Measurements from ENCODE around the gene OLFML2B. TPM values are rescaled to one million over a fixed set of nuclear protein-coding genes. Genes with fewer than 3 reads are reported as not detected.

Gene OLFML2B
- total RNA-seq, 2 donors from 2014 or later = 1.6 to 4.9 TPM

GRCh38 chr1:161985301-161985822 lies 38.3 kb downstream of the OLFML2B start:
- WGBS, 2 donors = 65 to 72% methylated on average over 5 of the region's 5 CpGs
- intact Hi-C loops (cut with DNase I) = no loop called here
- Histone ChIP-seq H3K4me3 (no peak overlapping the region), H3K27ac (no peak overlapping the region), H3K27me3 (no peaks in the 10 kb centered on the region), H3K9me3 (peaks cover 0 to 9% (median 0%) of the 10 kb centered on the region in 3 donors), H3K36me3 (replicated peaks in 1 of 2; ENCODE audit: insufficient read depth in 1 of 2, low read depth in 2 of 2) (no peaks in the 10 kb centered on the region), H3K4me1 (no peaks in the 10 kb centered on the region)
- TF ChIP-seq POLR2A (IDR thresholded peaks at IDR 0.05) = no peak
- no peak for TF ChIP-seq CTCF (IDR thresholded peaks at IDR 0.05)
- no peak for ATAC-seq
- no peak for DNase-seq

- Histone ChIP-seq H3K9me3 (peaks cover 0 to 9% (median 0%) of the 10 kb centered on the region in 3 donors), H3K36me3 (replicated peaks in 1 of 2; ENCODE audit: insufficient read depth in 1 of 2, low read depth in 2 of 2) (no peaks in the 10 kb centered on the region), H3K4me1 (no peaks in the 10 kb centered on the region), H3K4me3 (no peak overlapping the region), H3K27me3 (no peaks in the 10 kb centered on the region), H3K27ac (no peak overlapping the region)
- TF ChIP-seq POLR2A (IDR thresholded peaks at IDR 0.05) = no peak
- TF ChIP-seq CTCF (IDR thresholded peaks at IDR 0.05) = no peak
- intact Hi-C loops (cut with DNase I) = no loop called here
- ATAC-seq = no peak
- WGBS, 2 donors = 80 to 87% methylated on average over 18 to 22 of the region's 22 CpGs
- no peak for DNase-seq
Measured at GRCh38 chr1:161983725-161984124, 39.9 kb downstream of the OLFML2B start.

GRCh38 chr1:161982917-161983316 lies 40.8 kb downstream of the OLFML2B start:
- H3K27me3 ChIP-seq = no peaks in the 10 kb centered on the region
- no peaks in the 10 kb centered on the region for H3K4me1 ChIP-seq
- no peak overlapping the region for H3K27ac ChIP-seq
- no peak for ATAC-seq
- H3K36me3 ChIP-seq (replicated peaks in 1 of 2; ENCODE audit: insufficient read depth in 1 of 2, low read depth in 2 of 2) = no peaks in the 10 kb centered on the region
- H3K4me3 ChIP-seq = no peak overlapping the region
- intact Hi-C loops (cut with DNase I) = no loop called here
- no peak for DNase-seq
- H3K9me3 ChIP-seq = peaks cover 0 to 9% (median 0%) of the 10 kb centered on the region in 3 donors
- TF ChIP-seq POLR2A (IDR thresholded peaks at IDR 0.05) = no peak
- TF ChIP-seq CTCF (IDR thresholded peaks at IDR 0.05) = no peak
- 57 to 69% methylated on average over 9 of the region's 9 CpGs for WGBS, 2 donors

- Histone ChIP-seq H3K27me3 (no peaks in the 10 kb centered on the region), H3K27ac (no peak overlapping the region), H3K36me3 (replicated peaks in 1 of 2; ENCODE audit: insufficient read depth in 1 of 2, low read depth in 2 of 2) (no peaks in the 10 kb centered on the region), H3K9me3 (peaks cover 0 to 5% (median 0%) of the 10 kb centered on the region in 3 donors), H3K4me3 (no peak overlapping the region), H3K4me1 (no peaks in the 10 kb centered on the region)
- intact Hi-C loops (cut with DNase I) = no loop called here
- WGBS, 2 donors = 58 to 59% methylated on average over 5 of the region's 5 CpGs
- no peak for TF ChIP-seq POLR2A (IDR thresholded peaks at IDR 0.05)
- no peak for TF ChIP-seq CTCF (IDR thresholded peaks at IDR 0.05)
- ATAC-seq (no peak), DNase-seq (no peak)
Measured at GRCh38 chr1:161982507-161982895, 41.2 kb downstream of the OLFML2B start.
